Common myeloid progenitor, CD34-positive (primary cell): ENCODE results near the gene FLAD1.

Source experiments
- CTCF ChIA-PET: fragments of 350-600 bp; sonication (Branson Sonifier 250); formaldehyde crosslinking; loops from one replicate; lab custom pipeline; 2021; ENCODE audit warnings: antibody characterized with exemption; lab: Charles Lee
- POLR2A ChIA-PET: fragments of 350-600 bp; sonication (Branson Sonifier 250); formaldehyde crosslinking; loops from one replicate; lab custom pipeline; 2021; ENCODE audit warnings: antibody characterized with exemption; lab: Charles Lee
- DNase-seq, 3 donors: peaks; one replicate each; pipeline versions ENCODE4 v3.0.0 to v3.0.0-alpha.2; 2013
- H3K27ac ChIP-seq, 2 experiments: 1 replicate in 1 of 2; 2 replicates in 1 of 2; pipeline ENCODE4 v1.7.0; 2013; ENCODE audit warnings: inconsistent platforms in 2 of 2, low read length in 2 of 2, mild to moderate bottlenecking in 2 of 2, low read depth in 1 of 2, moderate library complexity in 1 of 2; ENCODE audit not compliant: severe bottlenecking in 2 of 2, insufficient read depth in 1 of 2, poor library complexity in 1 of 2
- H3K27me3 ChIP-seq, 5 experiments: replicated peaks in 2 of 5; 1 replicate in 3 of 5; 2 replicates in 2 of 5; pipeline versions ENCODE4 v1.6.1 to v1.7.0; 2013; ENCODE audit warnings: low read length in 4 of 5, mild to moderate bottlenecking in 2 of 5, moderate library complexity in 2 of 5, inconsistent platforms in 1 of 5; ENCODE audit not compliant: insufficient read depth in 5 of 5, control insufficient read depth in 4 of 5
- H3K36me3 ChIP-seq, 4 experiments: 1 replicate in 2 of 4; 2 replicates in 2 of 4; pipeline versions ENCODE4 v1.6.1 to v1.7.0; 2013; ENCODE audit warnings: low read length in 3 of 4, control low read depth in 1 of 4, mild to moderate bottlenecking in 1 of 4; ENCODE audit not compliant: control insufficient read depth in 4 of 4, insufficient read depth in 4 of 4
- H3K4me1 ChIP-seq, 4 experiments: 1 replicate in 3 of 4; 2 replicates in 1 of 4; pipeline versions ENCODE4 v1.6.1 to v1.7.1; 2013; ENCODE audit warnings: low read length in 3 of 4, mild to moderate bottlenecking in 3 of 4, control low read depth in 1 of 4, inconsistent platforms in 1 of 4, moderate library complexity in 1 of 4; ENCODE audit not compliant: control insufficient read depth in 4 of 4, insufficient read depth in 4 of 4; ENCODE audit errors: control extremely low read depth in 1 of 4
- H3K4me3 ChIP-seq, 7 experiments: 1 replicate in 4 of 7; 2 replicates in 3 of 7; pipeline versions ENCODE4 v1.5.1 to v1.7.0; 2013; ENCODE audit warnings: mild to moderate bottlenecking in 7 of 7, low read length in 6 of 7, moderate library complexity in 6 of 7, inconsistent platforms in 2 of 7, low read depth in 2 of 7, control low read depth in 1 of 7; ENCODE audit not compliant: insufficient read depth in 4 of 7, control insufficient read depth in 1 of 7; ENCODE audit errors: extremely low read depth in 1 of 7
- H3K9me3 ChIP-seq, 5 experiments: 1 replicate in 4 of 5; 2 replicates in 1 of 5; pipeline versions ENCODE4 v1.6.1 to v1.7.1; 2013; ENCODE audit warnings: low read length in 4 of 5, mild to moderate bottlenecking in 2 of 5, inconsistent platforms in 1 of 5, low read depth in 1 of 5, moderate library complexity in 1 of 5; ENCODE audit not compliant: control insufficient read depth in 4 of 5, insufficient read depth in 2 of 5; ENCODE audit errors: control extremely low read depth in 1 of 5
- WGBS: methylation state at CpG from one replicate; pipeline ENCODE4 v1.1.5; 2013; ENCODE audit not compliant: insufficient coverage; 5-methylcytosine and 5-hydroxymethylcytosine counted together

FLAD1 gene

GRCh38 chr1:154952664-154953063 lies 30.5 kb upstream of the FLAD1 start:
- no peak for DNase-seq

GRCh38 chr1:154953611-154954038 lies 29.5 kb upstream of the FLAD1 start:
- Histone ChIP-seq H3K4me3 (peak overlapping the region in 5 of 7 experiments; percentile 8 to 92 (median 82)), H3K36me3 (peaks cover 3 to 47% (median 25%) of the 10 kb centered on the region in 4 experiments), H3K9me3 (no peaks in the 10 kb centered on the region), H3K27me3 (no peaks in the 10 kb centered on the region), H3K27ac (peak overlapping the region; percentile 100), H3K4me1 (peaks cover 22 to 68% (median 60%) of the 10 kb centered on the region in 4 experiments)
- ChIA-PET POLR2A (interaction anchor here (2.1 kb wide), 1 partner anchor 9 kb away, joined by 11 read pairs; no protein-coding TSS in a partner anchor), CTCF (interaction anchor here (1.1 to 4.0 kb wide), 4 partner anchors 41 to 378 kb away, joined by 3 to 49 read pairs (median 6); no protein-coding TSS in a partner anchor)
- 94% methylated on average over 2 of the region's 2 CpGs for WGBS
- no peak for DNase-seq

More at GRCh38 chr1:154952664-154953063, 30.5 kb upstream of the FLAD1 start:
- Histone ChIP-seq H3K27ac (peak overlapping the region; percentile 100), H3K9me3 (no peaks in the 10 kb centered on the region), H3K4me3 (peak overlapping the region in 4 of 7 experiments; percentile 81 to 92 (median 86)), H3K36me3 (peaks cover 7 to 48% (median 26%) of the 10 kb centered on the region in 4 experiments), H3K27me3 (no peaks in the 10 kb centered on the region), H3K4me1 (peaks cover 22 to 68% (median 60%) of the 10 kb centered on the region in 4 experiments)
- 83% methylated on average over 6 of the region's 6 CpGs for WGBS
- ChIA-PET POLR2A (interaction anchor here (0.8 to 2.1 kb wide), 3 partner anchors 8 to 47 kb away, joined by 4 to 11 read pairs (median 7); partner anchors contain the start of gene PYGO2), CTCF (interaction anchor here (0.7 to 1.8 kb wide), 7 partner anchors 9 to 63 kb away, joined by 3 to 7 read pairs (median 4); partner anchors contain the start of genes LENEP and PYGO2)

GRCh38 chr1:154954541-154954940 lies 28.6 kb upstream of the FLAD1 start:
- peaks cover 0 to 49% (median 28%) of the 10 kb centered on the region in 4 experiments for H3K36me3 ChIP-seq
- H3K4me3 ChIP-seq = peak overlapping the region in 6 of 7 experiments; percentile 21 to 92 (median 82)
- DNase-seq = no peak
- no peaks in the 10 kb centered on the region for H3K9me3 ChIP-seq
- H3K27ac ChIP-seq = peak overlapping the region; percentile 100
- H3K27me3 ChIP-seq = no peaks in the 10 kb centered on the region
- ChIA-PET CTCF (interaction anchor here (1.0 to 5.2 kb wide), 12 partner anchors 11 to 401 kb away, joined by 3 to 49 read pairs (median 4); no protein-coding TSS in a partner anchor), POLR2A (interaction anchor here (1.4 to 2.5 kb wide), 5 partner anchors 9 to 63 kb away, joined by 3 to 17 read pairs (median 6); partner anchors contain the start of genes CKS1B and PMVK)
- WGBS = 81% methylated on average over 2 of the region's 3 CpGs
- H3K4me1 ChIP-seq = peaks cover 22 to 69% (median 61%) of the 10 kb centered on the region in 4 experiments

- Histone ChIP-seq H3K27me3 (no peaks in the 10 kb centered on the region), H3K9me3 (no peaks in the 10 kb centered on the region), H3K4me3 (peak overlapping the region in 6 of 7 experiments; percentile 63 to 92 (median 82)), H3K27ac (peak overlapping the region; percentile 100), H3K36me3 (peaks cover 0 to 47% (median 29%) of the 10 kb centered on the region in 4 experiments), H3K4me1 (peaks cover 22 to 73% (median 62%) of the 10 kb centered on the region in 4 experiments)
- WGBS = 3% methylated on average over 3 of the region's 4 CpGs
- CTCF ChIA-PET = interaction anchor here (0.7 to 5.2 kb wide), 21 partner anchors 10 to 401 kb away, joined by 3 to 49 read pairs (median 4); partner anchors contain the start of genes FLAD1, LENEP, SHC1 and ZBTB7B
- POLR2A ChIA-PET = interaction anchor here (0.7 to 2.5 kb wide), 6 partner anchors 10 to 285 kb away, joined by 3 to 17 read pairs (median 5); partner anchors contain the start of genes CKS1B and PMVK
- DNase-seq = peak; percentile 97 to 99 (median 99)
Observed at GRCh38 chr1:154955039-154955717, 28.0 kb upstream of the FLAD1 start.

- peak within 1 kb of the TSS; percentile 33 to 92 (median 81) for H3K4me3 ChIP-seq
- DNase-seq = peak; percentile 94 to 96 (median 94)
- H3K4me1 ChIP-seq = peaks cover 29 to 74% (median 69%) of the 10 kb centered on the region in 4 experiments
- under 1% methylated on average over 14 of the region's 18 CpGs for WGBS
- no peaks in the 10 kb centered on the region for H3K27me3 ChIP-seq
- POLR2A ChIA-PET = interaction anchor here (0.5 to 2.5 kb wide), 7 partner anchors 10 to 618 kb away, joined by 3 to 17 read pairs (median 4); partner anchors contain the start of genes PMVK and SHC1
- no peaks in the 10 kb centered on the region for H3K9me3 ChIP-seq
- peak within 1 kb of the TSS; percentile 100 for H3K27ac ChIP-seq
- peaks cover 0 to 40% (median 22%) of the 10 kb centered on the region in 4 experiments for H3K36me3 ChIP-seq
- CTCF ChIA-PET = interaction anchor here (0.7 to 5.2 kb wide), 21 partner anchors 9 to 402 kb away, joined by 3 to 49 read pairs (median 3); partner anchors contain the start of genes FLAD1, LENEP, SHC1 and ZBTB7B
Observed at GRCh38 chr1:154955718-154956543, 27.2 kb upstream of the FLAD1 start, which contains the start of gene PBXIP1. PBXIP1 (minus strand) TSS chr1:154956099; CDS start chr1:154953721, 2,378 bp downstream.

- Histone ChIP-seq H3K36me3 (peaks cover 0 to 34% (median 18%) of the 10 kb centered on the region in 4 experiments), H3K4me1 (peaks cover 29 to 71% (median 66%) of the 10 kb centered on the region in 4 experiments), H3K27ac (peak overlapping the region; percentile 100), H3K27me3 (no peaks in the 10 kb centered on the region), H3K4me3 (peak overlapping the region; percentile 33 to 92 (median 81)), H3K9me3 (no peaks in the 10 kb centered on the region)
- no peak for DNase-seq
- 35% methylated on average over 4 of the region's 6 CpGs for WGBS
- POLR2A ChIA-PET = interaction anchor here (1.2 to 2.5 kb wide), 4 partner anchors 11 to 61 kb away, joined by 4 to 17 read pairs (median 6); partner anchors contain the start of genes PMVK and SHC1
- CTCF ChIA-PET = interaction anchor here (0.9 to 5.2 kb wide), 9 partner anchors 9 to 104 kb away, joined by 3 to 49 read pairs (median 5); partner anchors contain the start of genes LENEP and SHC1
Observed at GRCh38 chr1:154956544-154956941, 26.6 kb upstream of the FLAD1 start.
